ENCODE measurements around the gene PTTG1IP2.
"Not testable (repeated sequence)": the region's sequence is repeated elsewhere in the genome, so short reads cannot be mapped to it uniquely, and the experiment has no call there.

PTTG1IP2 gene

DNA sequence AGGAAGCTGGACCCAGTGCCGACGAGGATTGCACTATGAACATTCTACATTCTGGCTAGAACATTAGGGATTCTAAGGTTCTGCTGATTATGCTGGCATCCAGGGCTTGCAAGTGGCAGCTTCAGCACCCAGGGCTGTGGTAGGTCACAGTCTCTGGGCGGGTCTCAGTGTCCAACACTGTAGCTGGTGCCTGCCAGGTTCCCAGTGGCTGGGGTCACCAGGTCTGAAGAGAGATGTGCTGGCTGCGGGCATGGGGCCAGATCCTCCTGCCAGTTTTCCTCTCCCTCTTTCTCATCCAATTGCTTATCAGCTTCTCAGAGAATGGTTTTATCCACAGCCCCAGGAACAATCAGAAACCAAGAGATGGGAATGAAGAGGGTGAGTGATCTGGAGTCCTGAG is at the start of gene PTTG1IP2:
PTTG1IP2 (plus strand) TSS at position 86 of the 400 bp plus-strand sequence; CDS start at position 234, 148 bp downstream.
- DNase-seq (ENCODE audit: low read depth in 2 of 2) = no peak

DNA sequence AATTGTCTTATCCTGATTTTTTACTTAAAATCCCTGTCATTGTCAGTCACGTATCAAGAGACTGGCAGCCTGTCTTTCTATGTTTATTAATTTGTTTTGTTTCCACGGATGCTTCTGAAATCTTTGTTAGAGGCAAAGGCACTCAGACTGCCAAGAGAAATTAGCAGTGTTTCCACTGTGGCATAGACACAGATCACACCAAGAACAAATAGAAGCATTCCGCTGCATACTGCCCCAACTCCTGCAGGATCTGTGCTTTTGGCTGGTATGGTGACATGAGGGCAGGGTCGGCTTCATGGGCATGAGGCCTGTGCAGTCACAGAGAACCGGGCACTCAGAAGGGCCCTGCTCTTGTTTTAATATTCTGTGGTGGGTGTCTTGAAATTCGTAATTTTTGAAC is 47.8 kb upstream of the PTTG1IP2 start:
- DNase-seq (ENCODE audit: low read depth in 2 of 2) = no peak

DNA sequence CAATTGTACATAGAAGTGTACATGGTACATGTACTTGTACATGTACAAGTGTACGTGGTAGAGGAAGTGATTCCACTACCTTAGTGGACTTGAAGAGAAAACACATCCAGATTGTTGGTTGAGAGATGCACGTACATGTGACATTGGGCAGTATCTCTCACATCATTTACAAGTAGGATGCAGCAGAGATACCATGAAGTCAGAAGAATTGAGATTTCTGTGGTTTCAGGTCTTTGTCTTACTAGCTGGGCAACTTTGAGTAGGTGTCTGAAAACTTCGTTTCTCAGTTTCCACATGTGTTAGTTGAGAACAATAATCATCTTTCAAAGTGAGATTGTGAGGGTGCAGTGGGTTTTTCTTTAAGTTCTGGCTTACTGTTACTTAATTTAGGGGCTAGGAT is 44.7 kb upstream of the PTTG1IP2 start:
- DNase-seq (ENCODE audit: low read depth in 2 of 2) = no peak

DNA sequence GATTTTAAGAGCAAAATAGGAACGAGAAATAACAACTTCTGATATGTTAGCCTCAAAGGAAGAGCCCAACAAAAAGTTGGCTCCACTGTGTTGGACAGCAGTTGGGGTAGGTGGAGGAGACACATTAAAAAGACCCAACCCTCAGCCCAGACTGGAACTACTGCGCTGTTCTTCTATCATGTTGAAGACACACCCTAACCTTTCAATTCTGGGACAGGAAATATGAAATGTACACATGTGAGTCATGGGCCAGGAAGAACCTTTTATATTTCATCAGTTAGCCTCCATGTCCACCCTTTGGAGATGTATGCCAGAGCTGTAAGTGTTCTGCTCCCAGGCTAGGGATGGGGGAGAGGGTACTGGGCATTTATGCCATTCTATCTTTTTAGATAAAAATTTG is 44.1 kb upstream of the PTTG1IP2 start:
- DNase-seq (ENCODE audit: low read depth in 2 of 2) = no peak

DNA sequence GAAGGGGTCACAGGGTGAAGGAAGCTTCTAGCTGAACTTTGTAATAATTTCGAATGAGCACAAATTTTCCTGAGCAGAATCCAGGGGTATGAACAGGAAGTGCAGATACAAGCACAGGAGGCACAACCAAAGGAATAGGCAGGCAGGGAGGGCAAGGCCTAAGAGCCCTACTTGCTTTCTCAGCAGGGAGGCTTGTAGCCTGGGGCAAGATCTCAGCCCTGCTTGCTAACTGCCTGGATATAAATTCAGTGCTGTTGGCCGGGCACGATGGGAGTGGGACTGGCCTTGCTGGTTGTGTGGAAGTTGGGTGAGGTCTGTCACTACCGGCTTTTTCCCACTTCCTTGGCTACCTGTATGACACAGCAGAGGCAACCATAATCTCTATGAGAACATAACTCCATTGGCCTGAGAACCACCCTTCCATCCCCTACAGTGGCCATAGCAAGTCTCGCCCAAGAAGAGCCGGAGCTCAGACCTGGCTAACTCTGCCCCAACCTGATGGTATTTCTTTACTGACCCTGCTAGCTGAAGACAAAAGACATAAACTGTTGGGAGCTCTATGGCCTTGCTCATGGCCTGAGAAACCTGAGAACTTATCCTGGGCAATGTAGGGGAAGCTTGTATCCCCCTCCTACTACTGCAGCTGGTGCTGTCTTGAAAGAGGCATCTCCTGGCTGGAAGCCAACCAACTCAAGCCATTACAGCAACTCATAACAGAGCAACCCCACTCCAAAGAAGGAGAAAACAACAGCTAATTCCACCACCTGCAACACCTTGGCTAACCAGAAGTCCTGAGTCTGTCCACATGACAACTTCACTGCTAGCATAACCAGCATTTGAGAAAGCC is 38.6 kb upstream of the PTTG1IP2 start:
- DNase-seq (ENCODE audit: low read depth in 2 of 2) = no peak

DNA sequence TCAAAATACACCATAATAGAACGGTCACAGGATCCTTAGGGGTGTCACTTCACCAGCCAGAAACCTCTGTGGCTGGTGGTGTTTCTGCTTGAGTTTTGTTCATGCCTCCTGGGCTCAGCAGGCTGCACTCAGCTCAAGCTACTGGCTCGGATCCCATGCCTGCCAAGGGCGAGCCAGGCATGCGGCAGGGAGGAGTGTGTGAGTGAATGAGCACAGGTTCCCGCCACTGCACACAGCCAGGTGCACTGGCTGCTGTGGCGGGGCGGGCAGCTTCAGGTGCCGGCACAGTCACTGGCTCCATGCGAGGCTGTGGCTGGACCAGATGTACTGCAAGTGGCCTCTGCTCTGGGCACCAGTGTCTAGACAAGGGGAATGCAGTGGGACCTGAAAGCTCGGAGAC is 36.7 kb upstream of the PTTG1IP2 start:
- DNase-seq (ENCODE audit: low read depth in 2 of 2) = no peak

DNA sequence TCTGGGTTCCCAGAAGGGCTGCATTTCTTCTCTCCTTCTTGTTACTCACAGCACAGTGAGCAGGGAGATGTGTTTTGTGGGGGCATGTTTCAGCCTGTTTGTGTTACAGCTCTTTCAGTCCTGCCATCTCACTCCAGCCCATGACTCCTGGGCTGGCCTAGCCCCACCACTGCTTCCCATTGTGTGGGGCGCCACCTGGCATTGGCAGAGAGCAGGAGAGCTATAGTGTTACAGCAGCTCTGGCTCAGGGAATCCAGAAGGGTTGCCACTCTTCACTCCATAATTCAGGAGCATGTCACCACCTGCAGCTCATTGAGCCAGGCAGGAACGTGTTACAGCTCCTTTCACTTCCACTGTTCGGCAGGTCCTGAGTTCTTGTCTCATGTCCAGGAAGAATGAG is 36.2 kb upstream of the PTTG1IP2 start:
- no peak for DNase-seq (ENCODE audit: low read depth in 2 of 2)

DNA sequence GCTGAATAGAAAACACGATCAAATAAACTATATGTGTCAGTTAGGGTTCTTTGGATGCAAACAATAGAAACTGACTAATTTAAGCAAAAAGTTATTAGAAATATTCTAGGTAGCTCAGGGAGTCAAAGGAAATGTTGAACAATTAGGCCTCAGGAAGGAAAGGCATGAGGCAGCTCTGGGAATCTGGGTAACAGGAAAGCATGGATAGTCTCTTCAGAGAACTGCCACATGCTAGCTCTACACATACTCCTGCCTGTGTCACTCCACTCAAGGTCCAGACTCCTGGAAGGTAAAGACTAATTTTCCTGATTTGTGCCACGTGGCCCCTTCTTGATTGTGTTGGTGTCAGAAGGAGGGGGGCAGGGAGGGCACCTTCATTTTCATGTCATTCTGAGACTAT is 23.8 kb upstream of the PTTG1IP2 start:
- DNase-seq (ENCODE audit: low read depth in 2 of 2) = no peak

DNA sequence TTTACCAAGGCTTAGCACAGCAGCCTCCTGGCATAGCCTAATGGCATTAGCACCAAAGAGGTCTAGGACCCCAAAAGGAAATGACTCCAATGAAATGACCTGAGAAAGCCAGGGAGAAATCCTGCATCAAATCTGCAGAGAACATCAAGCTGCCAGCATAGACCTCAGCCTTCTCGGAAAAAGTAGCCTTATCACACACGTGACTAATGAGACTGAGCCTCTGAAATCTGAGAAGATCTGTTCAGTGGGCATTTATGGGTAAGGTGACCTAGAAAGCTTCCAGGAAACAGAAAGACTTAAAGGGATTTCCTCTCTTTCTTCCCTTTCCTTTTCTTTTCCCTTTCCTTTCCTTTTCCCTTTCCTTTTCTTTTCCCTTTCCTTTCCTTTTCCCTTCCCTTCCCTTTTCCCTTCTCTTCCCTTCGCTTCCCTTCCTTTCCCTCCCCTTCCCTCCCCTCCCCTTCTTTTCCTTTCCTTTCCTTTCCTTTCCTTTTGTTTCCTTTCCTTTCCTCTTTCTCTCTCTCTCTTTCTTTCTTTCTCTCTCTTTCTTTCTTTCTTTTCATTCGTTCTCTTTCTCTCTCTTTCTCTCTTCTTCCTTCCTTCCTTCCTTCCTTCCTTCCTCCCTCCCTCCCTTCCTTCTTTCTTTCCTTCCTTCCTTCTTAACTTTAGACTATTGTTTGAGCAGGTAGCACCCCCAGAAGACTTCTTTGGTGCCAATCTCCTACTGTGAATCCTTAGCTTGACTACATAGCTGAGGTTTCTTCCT is 23.1 kb upstream of the PTTG1IP2 start:
- DNase-seq (ENCODE audit: low read depth in 2 of 2) = no peak

DNA sequence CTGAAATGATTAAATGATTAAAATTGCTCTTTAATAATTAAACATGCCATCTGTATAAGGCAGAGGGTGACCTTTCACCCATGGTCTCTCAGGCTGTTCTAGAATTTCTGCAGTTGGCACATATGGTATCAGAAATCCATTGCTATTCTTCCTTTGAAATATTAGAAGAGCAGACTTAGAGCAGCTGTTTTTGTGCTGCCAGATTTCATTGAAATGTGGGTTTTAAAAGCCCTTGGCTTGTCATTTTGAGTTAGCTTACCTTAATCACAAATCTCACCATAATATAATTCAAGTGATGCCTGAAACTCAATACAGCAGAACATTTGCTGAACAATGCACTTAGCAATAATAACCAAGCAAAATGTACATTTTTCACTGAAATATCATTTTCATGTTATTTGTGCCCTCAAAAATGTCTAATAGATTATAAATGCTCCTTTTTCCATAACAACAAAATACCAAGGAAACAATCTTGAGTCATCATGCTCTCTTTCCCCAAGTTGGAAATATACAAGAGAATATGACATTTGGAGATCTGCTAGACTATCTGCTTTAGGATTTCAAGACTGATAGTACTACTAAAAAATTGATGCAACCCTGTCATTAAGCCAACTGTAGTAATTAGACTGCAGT is 16.1 kb upstream of the PTTG1IP2 start:
- no peak for DNase-seq (ENCODE audit: low read depth in 2 of 2)

DNA sequence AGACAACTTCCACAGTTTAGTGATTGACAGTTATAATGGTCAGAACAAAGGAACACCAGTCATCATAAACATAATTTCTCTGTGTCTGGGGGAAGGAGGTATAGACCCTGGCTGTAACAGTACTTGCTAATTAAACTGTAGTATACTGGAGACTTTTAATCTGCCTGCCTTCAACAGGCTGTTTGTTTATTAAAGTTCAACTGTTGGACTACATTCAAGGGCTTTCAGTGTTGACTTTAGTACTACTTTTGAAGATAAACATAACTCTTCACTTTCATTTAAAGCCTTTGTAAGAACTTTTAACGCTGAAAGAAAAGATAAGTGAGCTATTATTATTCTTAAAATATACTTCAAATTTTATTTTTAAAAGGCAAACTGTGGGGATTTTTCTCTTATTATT is 15.5 kb upstream of the PTTG1IP2 start:
- DNase-seq (ENCODE audit: low read depth in 2 of 2) = no peak

DNA sequence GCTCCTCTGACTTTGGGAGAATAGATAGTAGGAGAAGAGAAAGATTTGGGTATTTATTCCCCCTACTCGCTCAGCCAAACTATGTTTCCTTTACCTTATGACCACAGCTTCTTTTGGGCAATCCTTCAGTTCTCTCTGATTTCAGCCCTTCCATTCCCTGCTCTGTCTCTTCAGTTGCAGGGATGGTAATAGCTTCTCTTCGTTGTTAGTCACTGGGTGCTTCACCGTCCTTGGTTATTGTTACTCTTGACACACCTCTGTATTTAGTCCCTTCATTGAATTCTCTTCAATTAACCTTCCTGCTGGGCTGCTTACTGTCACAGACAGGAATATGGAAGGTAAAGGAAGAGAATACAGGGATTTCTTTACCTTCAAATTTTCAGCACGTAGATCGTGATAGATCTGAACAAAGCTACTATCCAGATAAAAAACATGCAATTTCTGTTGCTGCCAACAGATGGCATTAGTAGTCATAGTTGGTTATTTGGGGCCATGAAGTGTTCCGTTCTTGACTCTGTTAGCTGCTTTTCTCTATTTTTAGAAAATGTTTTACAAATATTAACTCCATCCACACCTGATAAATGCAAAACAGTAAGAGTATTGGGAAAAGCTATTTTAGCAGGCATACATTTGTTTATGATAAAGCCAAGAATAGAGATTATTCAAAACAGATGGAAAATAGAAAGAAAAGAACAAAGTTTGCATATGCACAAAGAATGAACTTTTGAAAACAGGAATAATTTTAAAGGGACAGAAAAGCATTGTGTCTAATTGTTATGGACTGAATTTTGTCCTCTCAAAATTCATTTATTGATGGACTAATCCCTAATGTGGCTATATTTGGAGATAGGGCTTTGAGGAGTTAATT is 14.0 kb upstream of the PTTG1IP2 start:
- no peak for DNase-seq (ENCODE audit: low read depth in 2 of 2)

DNA sequence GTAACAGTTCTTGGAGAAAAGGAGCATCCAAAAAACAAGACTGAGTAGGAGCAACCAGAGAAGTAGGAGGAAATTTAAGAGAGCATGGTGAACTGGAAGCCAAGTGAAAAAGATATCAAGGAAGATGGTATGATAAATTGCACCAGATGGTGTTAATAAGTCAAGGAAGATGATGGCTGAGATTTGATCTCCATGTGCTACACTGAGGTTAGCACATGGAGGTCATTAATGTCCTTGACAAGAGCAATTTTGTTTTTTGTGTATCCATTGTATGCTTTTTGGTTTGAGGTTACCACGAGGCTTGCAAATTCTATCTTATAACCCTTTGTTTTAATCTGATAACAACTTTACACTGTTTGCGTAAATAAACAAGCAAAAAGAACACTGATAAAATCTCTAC is 11.3 kb upstream of the PTTG1IP2 start:
- no peak for DNase-seq (ENCODE audit: low read depth in 2 of 2)

DNA sequence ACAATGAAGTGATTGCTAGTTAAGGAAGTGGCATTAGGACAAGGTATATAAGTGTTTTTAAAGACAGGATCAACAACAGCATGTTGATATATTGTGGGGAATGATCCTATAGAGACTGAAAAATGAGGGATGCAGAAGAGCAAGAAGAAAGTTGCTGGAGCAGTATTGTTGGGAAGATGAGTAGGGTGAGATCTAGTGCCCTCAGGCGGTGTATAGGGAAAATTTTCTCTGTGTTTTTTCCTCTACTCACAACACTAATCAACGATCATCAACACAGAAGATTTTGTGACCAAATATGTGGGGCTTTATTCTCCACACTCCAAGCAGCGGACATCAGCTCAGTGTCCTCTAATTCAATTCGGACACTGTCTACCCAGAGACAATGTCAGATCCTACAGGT is 9.6 kb upstream of the PTTG1IP2 start:
- no peak for DNase-seq (ENCODE audit: low read depth in 2 of 2)

DNA sequence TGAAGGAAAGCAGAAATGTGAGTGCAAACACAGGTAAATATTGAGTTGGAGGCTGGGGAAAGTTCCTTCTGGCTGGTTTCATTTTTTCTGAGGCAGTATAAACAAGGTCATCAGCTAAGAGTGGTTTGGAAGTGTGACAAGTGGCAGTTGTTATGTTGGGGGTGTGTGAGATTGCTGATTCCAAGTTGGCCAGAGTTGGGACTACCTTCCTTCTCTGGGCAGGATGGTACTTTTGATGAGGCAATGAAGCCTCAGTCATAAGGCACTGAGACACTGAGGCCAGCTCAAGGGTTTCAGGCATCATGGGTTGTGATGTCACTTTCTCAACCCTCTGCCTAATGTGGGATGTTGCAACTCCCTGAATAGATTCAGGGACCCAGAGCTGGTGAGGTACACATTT is 8.2 kb upstream of the PTTG1IP2 start:
- DNase-seq (ENCODE audit: low read depth in 2 of 2) = no peak

DNA sequence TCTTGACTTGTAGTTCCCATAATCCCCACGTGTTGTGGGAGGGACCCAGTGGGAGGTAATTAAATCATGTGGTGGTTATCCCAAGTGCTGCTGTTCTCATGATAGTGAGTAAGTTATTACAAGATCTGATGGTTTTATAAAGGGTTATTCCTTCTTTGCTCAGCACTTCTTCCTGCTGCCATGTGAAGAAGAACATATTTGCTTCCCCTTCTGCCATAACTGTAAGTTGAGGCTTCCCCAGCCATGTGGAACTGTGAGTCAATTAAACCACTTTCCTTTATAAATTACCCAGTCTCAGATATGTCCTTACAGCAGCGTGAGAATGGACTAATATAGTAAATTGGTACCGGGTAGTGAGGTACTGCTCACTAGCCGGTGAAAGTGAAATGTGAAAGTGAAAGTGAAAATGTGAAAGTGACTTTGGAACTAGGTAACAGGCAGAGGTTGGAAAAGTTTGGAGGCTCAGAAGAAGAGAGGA is 6.2 kb upstream of the PTTG1IP2 start:
- DNase-seq (ENCODE audit: low read depth in 2 of 2) = not testable (repeated sequence)

DNA sequence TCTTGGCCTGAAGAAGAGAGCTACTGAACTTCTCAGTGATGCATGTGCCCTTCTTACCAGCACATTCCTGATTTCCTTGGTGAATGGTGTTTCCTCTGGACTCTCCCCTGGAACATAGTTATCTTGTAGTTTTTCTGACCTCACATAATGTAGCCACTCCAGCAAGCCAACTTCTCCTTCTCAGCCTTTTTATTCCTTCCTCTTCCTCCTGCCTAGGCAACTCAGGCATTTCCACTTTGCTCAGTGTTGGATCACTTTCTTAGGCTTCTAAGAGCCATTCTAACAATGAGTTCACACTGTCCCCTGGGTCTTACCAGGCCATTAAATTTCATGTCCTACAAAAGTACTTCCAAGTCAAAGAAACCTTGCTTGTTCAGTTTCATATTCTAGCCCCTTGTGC is 3.6 kb upstream of the PTTG1IP2 start:
- no peak for DNase-seq (ENCODE audit: low read depth in 2 of 2)

DNA sequence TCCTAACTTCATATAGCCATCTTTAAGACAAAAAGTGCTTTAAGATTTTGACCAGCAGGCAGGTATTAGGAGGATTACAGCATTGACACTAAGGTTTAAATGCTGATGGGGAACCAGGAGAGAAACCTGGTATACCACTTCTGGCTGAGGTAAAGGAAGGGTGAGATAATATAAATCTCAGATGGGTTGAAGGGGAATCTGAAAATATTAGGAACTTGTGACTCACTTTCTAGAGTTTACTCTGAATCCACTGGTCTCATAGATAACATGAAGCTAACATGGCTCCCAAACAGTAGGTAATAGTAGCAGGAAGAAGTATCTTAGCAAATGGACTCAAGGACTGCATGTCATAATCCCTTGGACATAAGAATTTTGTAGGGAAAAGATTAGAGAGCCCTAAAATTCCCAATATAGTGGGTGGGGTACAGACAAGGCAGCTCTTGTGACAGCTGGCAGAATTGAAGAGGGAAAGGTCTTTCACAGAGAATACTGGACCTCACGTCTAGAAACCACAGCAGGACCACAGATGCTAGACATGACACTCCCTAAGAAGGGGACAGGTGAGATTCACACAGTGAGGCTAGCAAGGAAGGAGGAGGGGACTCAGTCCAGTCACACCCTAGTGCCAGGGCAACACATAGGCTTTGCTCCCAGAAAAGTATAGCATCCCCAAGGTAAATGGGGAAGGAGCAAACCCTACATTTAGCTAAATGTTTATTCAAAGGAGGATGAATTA is 3.5 kb downstream of the PTTG1IP2 start:
- DNase-seq (ENCODE audit: low read depth in 2 of 2) = no peak

DNA sequence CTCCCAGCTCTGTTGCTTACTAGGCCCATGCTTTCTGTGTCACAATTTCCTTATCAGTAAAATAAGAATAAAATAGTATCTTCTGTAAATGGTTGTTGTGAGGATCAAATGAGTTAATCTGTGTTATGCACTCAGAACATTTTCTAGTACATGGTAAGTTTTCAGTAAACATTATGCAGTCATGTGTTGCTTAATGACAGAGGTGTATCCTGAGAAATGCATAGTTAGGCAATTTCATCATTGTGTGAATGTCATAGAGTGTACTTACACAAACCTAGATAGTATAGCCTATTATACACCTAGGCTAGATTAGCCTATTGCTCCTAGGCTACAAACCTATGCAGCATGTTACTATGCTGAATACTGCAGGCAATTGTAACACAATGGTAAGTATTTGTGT is 4.4 kb downstream of the PTTG1IP2 start:
- no peak for DNase-seq (ENCODE audit: low read depth in 2 of 2)

DNA sequence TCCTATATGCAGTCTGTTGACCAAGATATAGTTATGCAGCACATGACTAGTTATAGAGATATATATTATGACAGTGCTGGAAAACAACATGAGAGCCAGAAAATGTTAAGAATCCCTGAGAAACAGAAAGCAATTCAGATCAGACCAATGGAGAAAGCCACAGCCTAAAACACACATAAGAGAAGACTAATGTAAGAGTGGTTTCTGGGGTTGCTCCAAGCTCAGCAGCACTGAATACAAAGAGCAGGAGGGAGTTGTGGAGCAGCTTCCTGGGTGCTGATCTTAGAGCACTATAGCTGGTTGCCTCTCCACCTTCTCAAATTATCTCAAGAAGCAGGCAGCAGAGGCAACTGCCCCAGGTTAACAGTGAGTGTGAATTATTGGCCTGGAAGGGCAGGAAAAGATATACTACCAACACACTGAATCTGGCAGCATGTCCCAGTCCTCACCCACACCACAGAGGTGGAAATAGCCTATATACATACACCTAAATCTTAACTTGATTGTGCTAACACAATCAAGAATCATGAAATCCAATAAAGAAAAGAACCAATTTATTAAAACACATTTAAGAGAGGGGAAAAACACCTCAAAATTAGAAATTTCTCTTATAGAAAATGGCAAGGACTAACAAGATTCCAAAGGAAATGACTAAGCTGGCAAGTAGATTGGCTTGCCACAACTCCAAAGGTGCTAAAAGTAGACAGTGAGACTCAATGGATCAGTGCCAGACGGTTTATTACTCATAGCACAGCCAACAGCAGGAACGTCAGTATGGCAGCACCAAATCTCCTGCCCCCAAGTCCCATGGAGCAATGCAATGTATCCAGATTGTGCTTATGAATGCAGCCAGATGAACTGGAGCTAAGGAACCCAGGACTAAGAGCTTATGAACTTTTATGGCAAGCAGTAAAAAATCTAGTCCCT is 5.1 kb downstream of the PTTG1IP2 start:
- DNase-seq (ENCODE audit: low read depth in 2 of 2) = no peak
